Gastrocnemius medialis (tissue), 4 donors: ENCODE results near the gene TCP1. TPM values are rescaled to one million over a fixed set of nuclear protein-coding genes. Genes with fewer than 3 reads are reported as not detected.

Source experiments
- ATAC-seq, 2 donors: fragments of 150-250 bp; one replicate each; pipeline ENCODE4 v1.9.1; 2016
- DNase-seq, 2 donors: peaks; one replicate each; pipeline ENCODE4 v3.0.0-alpha.2; 2019
- H3K27ac ChIP-seq, 4 donors: fragments of 200-600 bp; sonication (generic); 1 replicate in 1 of 4; 2 replicates in 3 of 4; pipeline ENCODE4 v1.5.1; 2016 to 2018; ENCODE audit warnings: mild to moderate bottlenecking in 2 of 4, moderate library complexity in 1 of 4
- H3K27me3 ChIP-seq, 3 donors: fragments of 200-600 bp; sonication (generic) in 2 of 3; 1 replicate in 1 of 3; 2 replicates in 2 of 3; pipeline versions ENCODE4 v1.5.1 to v1.6.0; 2016 to 2019; ENCODE audit warnings: mild to moderate bottlenecking in 1 of 3, moderate library complexity in 1 of 3
- H3K36me3 ChIP-seq, 2 donors: fragments of 200-600 bp; sonication (generic) in 1 of 2; one replicate each; pipeline ENCODE4 v1.5.1; 2017 to 2018
- H3K4me1 ChIP-seq, 2 donors: fragments of 200-600 bp; sonication (generic) in 1 of 2; one replicate each; pipeline ENCODE4 v1.5.1; 2016 to 2017; ENCODE audit warnings: mild to moderate bottlenecking in 2 of 2
- H3K4me3 ChIP-seq, 4 donors: fragments of 200-600 bp; sonication (generic) in 3 of 4; 1 replicate in 1 of 4; 2 replicates in 3 of 4; pipeline ENCODE4 v1.5.1; 2016 to 2019; ENCODE audit warnings: mild to moderate bottlenecking in 2 of 4
- H3K9me3 ChIP-seq, 3 donors: fragments of 200-600 bp; sonication (generic) in 2 of 3; 1 replicate in 1 of 3; 2 replicates in 2 of 3; pipeline ENCODE4 v1.5.1; 2016 to 2019
- POLR2A ChIP-seq, 2 donors: fragments of 450-650 bp; IDR thresholded peaks; one replicate each; pipeline ENCODE4 v1.6.1; 2017; ENCODE audit warnings: antibody characterized with exemption in 2 of 2, mild to moderate bottlenecking in 2 of 2, moderate library complexity in 2 of 2
- in situ Hi-C, 4 donors: fragments of 200-750 bp; cut with MboI; loops; one replicate each; pipeline versions ENCODE4 v1.15.0 to v1.8.0; 2017; ENCODE audit warnings: low sequenced_read_pairs in 4 of 4
- intact Hi-C: fragments of 100-400 bp; cut with DNase I; formaldehyde crosslinking; loops from one replicate; pipeline ENCODE4 v1.15.1; 2023; ENCODE audit warnings: low total_unique reads
- total RNA-seq, 4 donors: library from RNA; depleted of rRNA; stranded (reverse); fragments of >200 nt; gene quantifications; one replicate each; pipeline versions ENCODE4 v1.1.0 to v1.2.3, GENCODE V29; 2016
- TF ChIP-seq, protein P1 (sequence below), 5 experiments: fragments of 450-650 bp in 3 of 5; fragments of 200-600 bp in 2 of 5; sonication (generic) in 2 of 5; IDR thresholded peaks in 4 of 5; conservative IDR thresholded peaks in 1 of 5; 1 replicate in 4 of 5; 2 replicates in 1 of 5; pipeline ENCODE4 v1.5.1; 2016 to 2019; ENCODE audit warnings: antibody characterized with exemption in 5 of 5, mild to moderate bottlenecking in 3 of 5, moderate library complexity in 3 of 5

The TCP1 gene
- total RNA-seq, 4 donors from 2014 or later = 135 to 256 (median 166) TPM

DNA sequence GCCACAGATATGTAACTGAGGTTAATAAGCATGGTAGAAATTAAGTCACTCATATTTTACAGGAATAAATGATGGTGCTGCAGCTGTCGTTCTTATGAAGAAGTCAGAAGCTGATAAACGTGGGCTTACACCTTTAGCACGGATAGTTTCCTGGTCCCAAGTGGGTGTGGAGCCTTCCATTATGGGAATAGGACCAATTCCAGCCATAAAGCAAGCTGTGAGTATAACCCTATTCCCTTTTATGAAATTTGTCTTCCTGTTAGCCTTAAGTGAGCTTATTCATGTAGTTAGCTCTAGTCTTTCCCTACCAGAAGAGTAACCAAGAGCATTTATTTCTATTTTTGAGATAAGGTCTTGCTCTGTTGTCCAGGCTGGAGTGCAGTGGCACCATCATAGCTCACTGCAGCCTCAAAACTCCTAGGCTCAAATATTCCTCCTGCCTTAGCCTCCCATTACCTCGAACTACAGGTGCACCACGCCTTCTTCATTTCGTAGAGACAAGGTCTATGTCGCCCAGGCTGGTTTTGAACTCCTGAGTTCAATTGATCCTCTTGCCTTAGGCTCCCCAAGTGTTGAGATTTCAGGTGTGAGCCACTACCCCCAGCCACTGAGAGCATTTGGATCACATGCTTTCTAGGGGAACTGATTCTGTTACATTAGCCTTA lies 12.0 kb downstream of the TCP1 start:
- no peak for DNase-seq
- TF ChIP-seq, protein P1, sequence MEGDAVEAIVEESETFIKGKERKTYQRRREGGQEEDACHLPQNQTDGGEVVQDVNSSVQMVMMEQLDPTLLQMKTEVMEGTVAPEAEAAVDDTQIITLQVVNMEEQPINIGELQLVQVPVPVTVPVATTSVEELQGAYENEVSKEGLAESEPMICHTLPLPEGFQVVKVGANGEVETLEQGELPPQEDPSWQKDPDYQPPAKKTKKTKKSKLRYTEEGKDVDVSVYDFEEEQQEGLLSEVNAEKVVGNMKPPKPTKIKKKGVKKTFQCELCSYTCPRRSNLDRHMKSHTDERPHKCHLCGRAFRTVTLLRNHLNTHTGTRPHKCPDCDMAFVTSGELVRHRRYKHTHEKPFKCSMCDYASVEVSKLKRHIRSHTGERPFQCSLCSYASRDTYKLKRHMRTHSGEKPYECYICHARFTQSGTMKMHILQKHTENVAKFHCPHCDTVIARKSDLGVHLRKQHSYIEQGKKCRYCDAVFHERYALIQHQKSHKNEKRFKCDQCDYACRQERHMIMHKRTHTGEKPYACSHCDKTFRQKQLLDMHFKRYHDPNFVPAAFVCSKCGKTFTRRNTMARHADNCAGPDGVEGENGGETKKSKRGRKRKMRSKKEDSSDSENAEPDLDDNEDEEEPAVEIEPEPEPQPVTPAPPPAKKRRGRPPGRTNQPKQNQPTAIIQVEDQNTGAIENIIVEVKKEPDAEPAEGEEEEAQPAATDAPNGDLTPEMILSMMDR (IDR thresholded peaks at IDR 0.05 in 4 of 5, conservative IDR thresholded peaks at IDR 0.05 in 1 of 5) = no peak
- no peak for TF ChIP-seq POLR2A (IDR thresholded peaks at IDR 0.05)
- no peaks in the 10 kb centered on the region for H3K4me1 ChIP-seq
- intact Hi-C loops = no loop called here
- in situ Hi-C loops = loop anchor here in 2 of 4 donors (10.0 kb wide), 1 partner anchor 93 kb away; no protein-coding TSS in a partner anchor
- no peak overlapping the region for H3K4me3 ChIP-seq
- peaks cover 13 to 62% of the 10 kb centered on the region in 2 donors for H3K36me3 ChIP-seq
- no peak overlapping the region for H3K27ac ChIP-seq
- ATAC-seq = no peak
- H3K27me3 ChIP-seq = no peaks in the 10 kb centered on the region
- no peaks in the 10 kb centered on the region for H3K9me3 ChIP-seq

DNA sequence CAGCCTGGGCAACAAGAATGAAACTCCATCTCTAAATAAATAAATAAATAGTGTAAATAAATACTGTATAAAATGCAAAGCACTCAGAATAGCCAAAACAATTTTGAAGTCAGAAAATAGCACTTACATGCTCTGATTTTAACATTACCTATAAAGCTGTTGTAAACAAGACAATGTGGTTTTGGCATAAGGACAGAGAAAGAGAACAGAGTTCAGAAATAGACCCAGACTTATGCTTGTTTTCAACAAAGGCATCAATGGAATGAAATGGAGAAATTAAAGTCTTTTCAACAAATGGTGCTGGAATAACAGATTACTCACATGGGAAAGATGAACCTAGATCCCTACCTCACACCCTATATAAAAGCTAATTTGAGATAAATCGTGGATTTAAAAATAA lies 17.2 kb downstream of the TCP1 start:
- DNase-seq = no peak
- Histone ChIP-seq H3K36me3 (peaks cover 0 to 32% of the 10 kb centered on the region in 2 donors), H3K4me3 (no peak overlapping the region), H3K4me1 (no peaks in the 10 kb centered on the region), H3K9me3 (no peaks in the 10 kb centered on the region), H3K27me3 (no peaks in the 10 kb centered on the region), H3K27ac (no peak overlapping the region)
- intact Hi-C loops (no loop called here), in situ Hi-C loops (loop anchor here in 2 of 4 donors (10.0 kb wide), 1 partner anchor 87 kb away; no protein-coding TSS in a partner anchor)
- TF ChIP-seq, protein P1 (IDR thresholded peaks at IDR 0.05 in 4 of 5, conservative IDR thresholded peaks at IDR 0.05 in 1 of 5) = no peak
- TF ChIP-seq POLR2A (IDR thresholded peaks at IDR 0.05) = no peak
- no peak for ATAC-seq

DNA sequence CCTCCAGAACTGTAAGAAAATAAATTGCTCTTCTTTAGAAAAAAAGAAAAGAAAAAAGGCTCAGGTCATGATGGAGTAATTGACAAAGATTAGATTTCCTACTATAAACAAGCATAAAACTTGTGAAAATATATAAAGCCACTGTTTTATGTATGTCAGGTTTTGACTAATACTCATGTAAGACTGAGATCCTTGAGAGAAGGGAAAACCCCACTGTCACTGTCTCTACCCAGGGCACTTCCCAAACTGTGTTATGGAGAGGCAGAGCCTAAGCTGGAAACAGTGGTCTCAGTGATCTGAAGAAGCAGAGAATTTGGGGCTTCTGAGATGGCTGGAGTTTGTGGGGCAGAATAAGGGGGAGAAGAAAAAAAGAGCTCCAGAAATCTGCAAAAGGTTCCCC lies 19.9 kb downstream of the TCP1 start:
- no peaks in the 10 kb centered on the region for H3K4me1 ChIP-seq
- no peak for DNase-seq
- TF ChIP-seq, protein P1 (IDR thresholded peaks at IDR 0.05 in 4 of 5, conservative IDR thresholded peaks at IDR 0.05 in 1 of 5) = no peak
- no peaks in the 10 kb centered on the region for H3K9me3 ChIP-seq
- peaks cover 0 to 29% of the 10 kb centered on the region in 2 donors for H3K36me3 ChIP-seq
- no peaks in the 10 kb centered on the region for H3K27me3 ChIP-seq
- no peak for ATAC-seq
- in situ Hi-C loops = no loop called here
- intact Hi-C loops = no loop called here
- no peak overlapping the region for H3K4me3 ChIP-seq
- no peak overlapping the region for H3K27ac ChIP-seq

DNA sequence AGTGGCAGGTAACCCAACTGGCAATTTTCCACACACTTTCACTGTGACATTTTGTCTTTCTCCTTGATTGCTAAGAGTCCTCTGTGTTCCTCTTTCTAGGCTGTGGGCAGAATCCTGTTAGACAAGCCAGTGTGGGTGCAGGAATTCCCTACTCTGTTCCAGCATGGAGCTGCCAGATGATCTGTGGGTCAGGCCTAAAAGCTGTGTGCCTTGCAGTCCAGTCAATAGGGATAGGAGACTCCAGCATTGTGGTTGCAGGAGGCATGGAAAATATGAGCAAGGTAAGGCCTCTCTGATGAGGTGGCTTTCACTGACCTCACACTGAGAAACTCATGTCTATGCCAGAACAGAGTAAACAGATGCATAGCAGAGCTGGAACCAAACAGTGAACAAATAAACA lies 22.5 kb downstream of the TCP1 start:
- Histone ChIP-seq H3K4me1 (peaks cover 5 to 9% of the 10 kb centered on the region in 2 donors), H3K27me3 (no peaks in the 10 kb centered on the region), H3K9me3 (no peaks in the 10 kb centered on the region), H3K36me3 (peaks cover 0 to 37% of the 10 kb centered on the region in 2 donors), H3K4me3 (no peak overlapping the region), H3K27ac (no peak overlapping the region)
- no peak for ATAC-seq
- no peak for DNase-seq
- no peak for TF ChIP-seq POLR2A (IDR thresholded peaks at IDR 0.05)
- TF ChIP-seq, protein P1 (IDR thresholded peaks at IDR 0.05 in 4 of 5, conservative IDR thresholded peaks at IDR 0.05 in 1 of 5) = no peak
- intact Hi-C loops (no loop called here), in situ Hi-C loops (no loop called here)
